Measurements from ENCODE around the gene PIP4K2A.

The PIP4K2A gene

GRCh38 chr10:22666287-22667092 is 47.9 kb downstream of the PIP4K2A start:
- DNase-seq (ENCODE audit: low read depth), result no peak

GRCh38 chr10:22665329-22665728 is 49.0 kb downstream of the PIP4K2A start:
- no peak for DNase-seq (ENCODE audit: low read depth)

GRCh38 chr10:22662733-22663330 is 51.5 kb downstream of the PIP4K2A start:
- no peak for DNase-seq (ENCODE audit: low read depth)

GRCh38 chr10:22659866-22660265 is 54.5 kb downstream of the PIP4K2A start:
- no peak for DNase-seq (ENCODE audit: low read depth)

- no peak for DNase-seq (ENCODE audit: low read depth)
These were observed 55.5 kb downstream of the PIP4K2A start for GRCh38 chr10:22658745-22659410.

GRCh38 chr10:22657566-22658225 is 56.7 kb downstream of the PIP4K2A start:
- no peak for DNase-seq (ENCODE audit: low read depth)

GRCh38 chr10:22657024-22657423 is 57.4 kb downstream of the PIP4K2A start:
- no peak for DNase-seq (ENCODE audit: low read depth)

- DNase-seq (ENCODE audit: low read depth), result no peak
These were observed 58.3 kb downstream of the PIP4K2A start for GRCh38 chr10:22656036-22656435.

- DNase-seq (ENCODE audit: low read depth), result peak; percentile 45
These were observed 58.9 kb downstream of the PIP4K2A start for GRCh38 chr10:22655312-22655981.

- no peak for DNase-seq (ENCODE audit: low read depth)
These were observed 61.3 kb downstream of the PIP4K2A start for GRCh38 chr10:22652988-22653481.

- no peak for DNase-seq (ENCODE audit: low read depth)
These were observed 63.0 kb downstream of the PIP4K2A start for GRCh38 chr10:22651276-22651980.

GRCh38 chr10:22649994-22650393 is 64.4 kb downstream of the PIP4K2A start:
- DNase-seq (ENCODE audit: low read depth), result no peak

- no peak for DNase-seq (ENCODE audit: low read depth)
These were observed 65.0 kb downstream of the PIP4K2A start for GRCh38 chr10:22649390-22649841.

GRCh38 chr10:22648547-22648961 is 65.8 kb downstream of the PIP4K2A start:
- DNase-seq (ENCODE audit: low read depth), result peak; percentile 71

GRCh38 chr10:22647244-22647643 is 67.1 kb downstream of the PIP4K2A start:
- DNase-seq (ENCODE audit: low read depth), result no peak

GRCh38 chr10:22646388-22646853 is 68.0 kb downstream of the PIP4K2A start:
- DNase-seq (ENCODE audit: low read depth), result no peak

- DNase-seq (ENCODE audit: low read depth), result no peak
These were observed 70.2 kb downstream of the PIP4K2A start for GRCh38 chr10:22644222-22644621.

GRCh38 chr10:22643775-22644174 is 70.6 kb downstream of the PIP4K2A start:
- no peak for DNase-seq (ENCODE audit: low read depth)

- DNase-seq (ENCODE audit: low read depth), result no peak
These were observed 71.3 kb downstream of the PIP4K2A start for GRCh38 chr10:22643116-22643515.

GRCh38 chr10:22641743-22642142 is 72.6 kb downstream of the PIP4K2A start:
- no peak for DNase-seq (ENCODE audit: low read depth)

GRCh38 chr10:22640359-22640758 is 74.0 kb downstream of the PIP4K2A start:
- no peak for DNase-seq (ENCODE audit: low read depth)

All from GM04504 (cell line).